Lung (tissue), 16 donors: Measurements from ENCODE around the gene NDUFV2. TPM values are rescaled to one million over a fixed set of nuclear protein-coding genes. Genes with fewer than 3 reads are reported as not detected.

ENCODE experiments used
- ATAC-seq: fragments of 200-7000 bp; cut with Tn5 transposase; one replicate; pipeline ENCODE4 v1.9.1; 2020; ENCODE audit warnings: moderate number of reproducible peaks; ENCODE audit not compliant: insufficient read depth, low FRiP score
- DNase-seq, 3 donors: peaks; one replicate each; pipeline ENCODE4 v3.0.0-alpha.2; 2013 to 2017
- H3K27ac ChIP-seq, 2 donors: one replicate each; pipeline ENCODE4 v1.5.1; 2013; ENCODE audit warnings: mild to moderate bottlenecking in 2 of 2, moderate library complexity in 2 of 2, control low read depth in 1 of 2, inconsistent platforms in 1 of 2, low read depth in 1 of 2, low read length in 1 of 2
- H3K27me3 ChIP-seq, 3 donors: one replicate each; pipeline ENCODE4 v1.5.1; 2013; ENCODE audit warnings: low read length in 2 of 3; ENCODE audit not compliant: control insufficient read depth in 3 of 3, insufficient read depth in 3 of 3
- H3K36me3 ChIP-seq, 4 donors: one replicate each; pipeline ENCODE4 v1.5.1; 2013; ENCODE audit warnings: low read length in 4 of 4, mild to moderate bottlenecking in 1 of 4, moderate library complexity in 1 of 4; ENCODE audit not compliant: control insufficient read depth in 4 of 4, insufficient read depth in 4 of 4
- H3K4me1 ChIP-seq, 5 donors: one replicate each; pipeline ENCODE4 v1.5.1; 2013; ENCODE audit warnings: low read length in 5 of 5, mild to moderate bottlenecking in 2 of 5, moderate library complexity in 1 of 5; ENCODE audit not compliant: control insufficient read depth in 5 of 5, insufficient read depth in 5 of 5
- H3K4me3 ChIP-seq: one replicate; pipeline ENCODE4 v1.5.1; 2013; ENCODE audit warnings: mild to moderate bottlenecking, control low read depth, moderate library complexity
- H3K9ac ChIP-seq, 2 donors: one replicate each; pipeline ENCODE4 v1.5.1; 2013; ENCODE audit warnings: low read length in 2 of 2, control low read depth in 1 of 2; ENCODE audit not compliant: insufficient read depth in 1 of 2
- H3K9me3 ChIP-seq, 4 donors: one replicate each; pipeline ENCODE4 v1.5.1; 2013; ENCODE audit warnings: low read length in 3 of 4, mild to moderate bottlenecking in 1 of 4, moderate library complexity in 1 of 4; ENCODE audit not compliant: control insufficient read depth in 4 of 4, insufficient read depth in 3 of 4
- CTCF ChIP-seq: IDR thresholded peaks from 2 replicates; pipeline ENCODE4 v1.5.1; 2012; ENCODE audit warnings: mild to moderate bottlenecking; ENCODE audit errors: control extremely low read depth, extremely low read depth
- WGBS, 2 donors: extraction: QIAGEN DNeasy Blood & Tissue Kit; methylation state at CpG; one replicate each; pipeline ENCODE4 v1.1.7; 2013; 5-methylcytosine and 5-hydroxymethylcytosine counted together
- long read RNA-seq, 5 donors: transcript quantifications; one replicate each; lab custom pipeline, GENCODE V29; 2026
- polyA plus RNA-seq, 2 donors: library from polyadenylated mRNA; stranded (reverse); fragments of 200-250 nt; gene quantifications; one replicate each; pipeline ENCODE4 v1.2.1, GENCODE V29; 2013
- total RNA-seq, 2 donors: library from RNA; depleted of rRNA in 1 of 2; stranded (reverse); fragments of >200 nt in 1 of 2; gene quantifications; one replicate each; pipeline ENCODE4 v1.2.1, GENCODE V29; 2014 to 2021
- donor health status: control.
- donor health status: control.
- donor health status: Bipolar disorder and iron deficiency.
- donor health status: healthy.
- donor health status: DM: yes; HTN: yes; CAD: no.

Gene NDUFV2
- 100 to 1,000 TPM; 130 to 133 TPM for total RNA-seq
- 100 to 1,000 TPM; 154 to 355 TPM for polyA plus RNA-seq
- long read RNA-seq, donor 1, transcript NDUFV2-201 (8 exons, 930 nt): major isoform, 57 of 57 reads
- long read RNA-seq, donor 1, partial matches to known transcripts: 0 of 57 reads
- long read RNA-seq, donor 1, other reads (novel, unspliced or antisense): 0 of 57 reads
- long read RNA-seq, donor 2, transcript NDUFV2-201 (8 exons, 930 nt): major isoform, 30 of 30 reads
- long read RNA-seq, donor 2, partial matches to known transcripts: 0 of 30 reads
- long read RNA-seq, donor 2, other reads (novel, unspliced or antisense): 0 of 30 reads
- long read RNA-seq, donor 3, transcript NDUFV2-201 (8 exons, 930 nt): major isoform, 27 of 27 reads
- long read RNA-seq, donor 3, partial matches to known transcripts: 0 of 27 reads
- long read RNA-seq, donor 3, other reads (novel, unspliced or antisense): 0 of 27 reads
- long read RNA-seq, donor 4, transcript NDUFV2-201 (8 exons, 930 nt): major isoform, 30 of 30 reads
- long read RNA-seq, donor 4, partial matches to known transcripts: 0 of 30 reads
- long read RNA-seq, donor 4, other reads (novel, unspliced or antisense): 0 of 30 reads
- long read RNA-seq, donor 5, transcript NDUFV2-201 (8 exons, 930 nt): major isoform, 88 of 98 reads
- long read RNA-seq, donor 5, partial matches to known transcripts: 9 of 98 reads
- long read RNA-seq, donor 5, other reads (novel, unspliced or antisense): 0 of 98 reads

- 5 to 7% methylated on average over 64 of the region's 64 CpGs for WGBS, 2 donors
- ATAC-seq: peak; percentile 99
- TF ChIP-seq CTCF: no peak
- H3K9me3 ChIP-seq: no peaks in the 10 kb centered on the region
- DNase-seq: peak; percentile 97 to 99 (median 97)
- no peaks in the 10 kb centered on the region for H3K27me3 ChIP-seq
- peak within 1 kb of the TSS; percentile 93 to 94 for H3K27ac ChIP-seq
- H3K4me1 ChIP-seq: peaks cover 0 to 49% (median 25%) of the 10 kb centered on the region in 5 donors
- H3K4me3 ChIP-seq: peak within 1 kb of the TSS; percentile 88
- H3K36me3 ChIP-seq: no peaks in the 10 kb centered on the region
- peak within 1 kb of the TSS; percentile 87 to 99 for H3K9ac ChIP-seq
These were observed at the start of gene NDUFV2 for GRCh38 chr18:9102508-9103375. TSS of gene NDUFV2 (plus strand) at chr18:9102699. CDS start at chr18:9102744, 45 bp downstream.

- TF ChIP-seq CTCF: no peak
- Histone ChIP-seq H3K9me3 (peaks cover 0 to 8% (median 3%) of the 10 kb centered on the region in 4 donors), H3K36me3 (no peaks in the 10 kb centered on the region), H3K27ac (no peak overlapping the region), H3K27me3 (no peaks in the 10 kb centered on the region), H3K4me3 (no peak overlapping the region), H3K9ac (no peak overlapping the region), H3K4me1 (no peaks in the 10 kb centered on the region)
- 98 to 100% methylated on average over 1 of the region's 1 CpG for whole genome bisulfite sequencing, 2 donors
- ATAC-seq: no peak
- DNase-seq: no peak
These were observed 48.7 kb upstream of the NDUFV2 start for GRCh38 chr18:9053814-9054213.

- H3K27me3 ChIP-seq: no peaks in the 10 kb centered on the region
- no peak overlapping the region for H3K9ac ChIP-seq
- no peaks in the 10 kb centered on the region for H3K4me1 ChIP-seq
- 0% methylated on average over 1 of the region's 1 CpG for WGBS, 2 donors
- H3K36me3 ChIP-seq: no peaks in the 10 kb centered on the region
- no peak for TF ChIP-seq CTCF
- DNase-seq (peak in 2 of 3 donors; percentile 27 to 29), ATAC-seq (peak; percentile 79)
- H3K9me3 ChIP-seq: peaks cover 0 to 8% (median 3%) of the 10 kb centered on the region in 4 donors
- no peak overlapping the region for H3K4me3 ChIP-seq
- H3K27ac ChIP-seq: peak overlapping the region in 1 of 2 donors; percentile 33
These were observed 47.3 kb upstream of the NDUFV2 start for GRCh38 chr18:9055185-9055584.
